Endometrial microvascular endothelial cells (primary cell): ENCODE data around the gene SLC38A9. TPM values are rescaled to one million over a fixed set of nuclear protein-coding genes. Genes with fewer than 3 reads are reported as not detected.
"Not testable (repeated sequence)": the region's sequence is repeated elsewhere in the genome, so short reads cannot be mapped to it uniquely, and the experiment has no call there.

Experiments
- in situ Hi-C: cut with HindIII; loops from 2 replicates; pipeline ENCODE4 v1.10.0; 2017; ENCODE audit warnings: low sequenced_read_pairs, low pct_unique_long_range_greater_than_20kb; ENCODE audit errors: inconsistent ontology term
- total RNA-seq: library from RNA; depleted of rRNA; stranded (reverse); fragments of >200 nt; gene quantifications from one replicate; pipeline ENCODE4 v1.2.3, GENCODE V29; 2015; ENCODE audit errors: inconsistent ontology term

The SLC38A9 gene
- total RNA-seq, 1 donor from 2014 or later: 23.6 TPM

DNA sequence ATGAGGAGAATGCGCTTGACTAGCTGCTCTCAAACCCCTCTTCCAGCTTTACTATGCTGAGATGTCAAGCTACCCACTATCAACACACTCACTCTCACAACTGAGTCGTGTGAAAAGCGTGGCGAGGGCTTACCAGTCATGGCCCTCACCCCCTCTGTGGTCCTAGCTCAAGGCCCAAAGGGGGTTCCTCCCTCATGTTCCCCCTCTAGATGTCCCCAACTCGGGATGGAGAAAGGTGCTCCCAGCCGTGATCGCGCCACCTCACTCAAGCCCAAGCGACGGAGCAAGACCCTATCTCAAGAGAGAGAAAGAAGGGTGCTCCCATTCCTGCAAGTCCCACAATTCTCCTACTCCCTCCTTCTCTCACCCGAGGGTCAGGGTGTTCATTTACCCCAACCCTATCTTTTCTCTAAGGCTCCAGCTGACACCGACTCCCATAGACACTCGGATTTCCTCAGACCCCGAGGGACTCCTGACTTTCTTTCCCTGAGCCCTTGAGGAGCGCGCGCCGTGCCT lies 559 bp downstream of the SLC38A9 start:
- in situ Hi-C loops: no loop called here

DNA sequence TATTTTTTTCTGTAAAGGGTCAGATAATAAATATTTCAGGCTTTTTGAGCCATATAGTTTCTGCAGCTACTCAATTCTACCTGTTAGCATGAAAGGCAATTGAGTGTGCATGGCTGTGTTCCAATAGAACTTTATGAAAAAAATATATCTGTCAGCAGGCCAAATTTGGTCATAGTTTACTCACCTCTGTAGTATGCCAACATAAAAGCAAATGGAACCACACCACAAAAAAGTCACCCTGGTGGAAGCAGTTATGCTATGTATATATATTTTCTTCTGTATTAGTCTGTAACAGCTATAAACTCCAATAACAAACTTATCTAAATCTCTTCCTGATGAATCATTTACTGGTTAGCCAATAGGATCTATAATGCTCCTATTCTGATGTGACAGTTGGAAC lies 3.4 kb downstream of the SLC38A9 start:
- in situ Hi-C loops: no loop called here

DNA sequence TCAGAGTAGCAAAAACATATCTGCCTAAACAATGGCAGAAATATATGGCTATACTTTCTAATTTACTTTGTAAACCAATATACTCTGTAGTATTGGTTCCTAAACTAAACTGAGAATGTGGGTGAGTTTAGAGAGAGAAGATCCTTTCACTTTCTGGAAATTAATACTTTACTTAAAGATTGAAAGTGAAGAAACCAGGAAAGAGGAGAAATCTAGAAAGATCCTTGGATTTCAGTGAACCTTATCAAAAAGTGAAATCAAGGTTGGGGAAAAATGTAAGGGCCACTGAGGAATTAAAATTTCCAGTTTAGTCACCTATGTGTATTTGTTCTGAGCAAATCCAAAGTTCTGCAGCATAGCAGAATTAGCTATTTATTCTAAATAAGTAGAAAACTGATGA lies 5.9 kb downstream of the SLC38A9 start:
- in situ Hi-C loops: no loop called here

DNA sequence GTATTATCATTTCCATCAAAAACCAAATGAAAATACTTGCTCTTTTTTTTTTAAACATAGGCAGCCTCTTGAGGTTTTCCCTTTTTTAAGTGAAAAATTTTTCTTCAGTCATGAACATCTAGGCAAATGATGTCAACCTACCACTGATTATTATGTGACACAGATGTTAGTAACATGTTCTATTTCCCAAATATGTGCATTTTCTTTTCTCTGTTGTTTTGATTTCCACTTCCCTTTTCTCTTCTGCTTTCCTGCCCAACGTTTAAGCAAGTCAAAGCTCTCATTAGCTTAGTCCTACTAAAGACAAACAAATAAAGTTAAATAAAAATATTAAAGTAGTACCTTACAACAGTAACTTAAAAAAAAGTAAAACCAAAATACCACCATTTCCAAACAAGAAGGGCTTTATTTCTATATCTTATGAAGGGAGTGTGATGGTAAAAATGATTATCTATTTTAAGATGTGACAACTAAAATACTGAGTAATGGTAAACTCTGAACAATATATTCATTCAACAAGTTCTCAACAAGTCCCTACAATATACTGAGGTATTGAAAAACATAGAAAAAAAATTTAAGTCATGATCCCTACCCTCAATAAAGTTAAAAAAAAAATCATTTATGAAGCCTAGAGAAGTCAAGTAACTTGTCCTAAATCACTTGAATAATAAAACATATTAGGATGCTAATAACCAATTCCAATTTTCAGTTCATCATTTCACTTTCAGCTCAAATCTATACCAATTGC lies 9.4 kb downstream of the SLC38A9 start:
- in situ Hi-C loops: no loop called here

DNA sequence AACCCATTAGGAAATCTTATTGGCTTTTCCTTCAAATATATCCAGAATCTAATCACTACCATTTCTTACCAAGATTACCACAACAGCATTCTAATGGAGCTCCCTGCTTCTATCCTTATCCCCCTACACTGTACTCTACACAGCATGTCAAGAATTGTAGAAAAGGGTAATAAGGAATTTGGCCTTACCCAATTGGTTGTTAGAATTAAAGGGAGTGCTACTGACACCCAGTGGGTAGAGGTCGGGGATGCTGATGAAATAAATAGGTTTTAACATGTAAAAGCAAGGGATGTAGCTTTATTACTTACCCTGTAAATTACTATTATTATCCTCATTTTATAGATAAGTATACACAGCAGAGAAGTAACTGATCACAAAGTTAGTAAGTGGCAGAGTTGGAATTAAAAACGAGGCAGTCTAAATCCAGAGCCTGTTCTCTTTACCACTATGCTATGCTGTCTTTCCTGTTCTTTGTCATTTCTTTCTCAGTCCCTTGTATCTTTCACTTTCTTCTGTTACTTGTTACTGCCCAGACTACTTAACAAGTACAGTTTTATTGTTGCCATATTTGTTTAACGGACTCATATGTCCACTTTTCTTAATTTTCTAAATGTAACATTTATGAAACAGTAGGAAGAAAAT lies 10.5 kb downstream of the SLC38A9 start:
- in situ Hi-C loops: no loop called here

DNA sequence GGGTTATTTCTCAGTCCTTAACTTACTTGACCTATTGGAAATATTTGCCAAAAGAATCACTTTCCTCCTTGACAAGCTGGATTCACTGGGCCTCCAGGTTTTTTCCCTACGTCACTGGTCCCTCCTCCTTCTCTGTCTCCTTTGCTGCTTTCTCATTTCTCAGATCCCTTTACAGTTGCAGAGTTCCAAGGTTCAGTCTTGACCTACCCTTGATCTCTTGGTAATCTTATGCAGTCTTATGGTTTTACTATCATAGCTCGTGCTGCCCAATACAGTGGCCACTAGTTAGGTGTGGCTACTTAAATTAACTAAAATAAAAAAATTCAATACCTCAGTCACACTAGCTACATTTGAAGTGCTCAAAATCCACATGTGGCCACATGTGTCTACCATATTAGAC lies 11.4 kb downstream of the SLC38A9 start:
- in situ Hi-C loops: no loop called here

DNA sequence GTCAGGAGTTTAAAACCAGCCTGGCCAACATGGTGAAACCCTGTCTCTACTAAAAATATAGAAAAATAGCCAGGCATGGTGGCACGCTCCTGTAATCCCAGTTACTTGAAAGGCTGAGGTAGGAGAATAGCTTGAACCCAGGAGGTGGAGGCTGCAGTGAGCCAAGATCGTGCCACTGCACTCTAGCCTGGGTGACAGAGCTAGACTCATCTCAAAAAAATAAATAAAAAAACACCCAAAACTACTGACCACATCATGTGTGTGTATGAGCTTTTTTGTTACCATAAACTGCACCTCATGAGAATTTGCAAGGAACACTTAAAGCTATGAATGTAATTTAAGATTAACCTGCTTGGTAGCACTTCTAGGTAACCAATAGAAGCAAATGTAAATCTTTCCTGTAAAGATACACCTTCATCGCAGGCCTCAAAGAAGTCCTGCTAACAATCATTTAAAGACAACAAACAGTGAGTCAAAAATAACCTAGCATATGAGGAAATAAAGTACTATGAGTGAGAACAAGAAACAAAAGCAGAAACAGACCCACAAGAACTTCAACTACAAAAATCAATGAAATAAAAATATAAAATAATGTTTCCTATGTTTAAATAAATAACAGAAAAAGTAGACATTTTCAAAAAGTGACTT lies 13.0 kb downstream of the SLC38A9 start:
- in situ Hi-C loops: no loop called here

DNA sequence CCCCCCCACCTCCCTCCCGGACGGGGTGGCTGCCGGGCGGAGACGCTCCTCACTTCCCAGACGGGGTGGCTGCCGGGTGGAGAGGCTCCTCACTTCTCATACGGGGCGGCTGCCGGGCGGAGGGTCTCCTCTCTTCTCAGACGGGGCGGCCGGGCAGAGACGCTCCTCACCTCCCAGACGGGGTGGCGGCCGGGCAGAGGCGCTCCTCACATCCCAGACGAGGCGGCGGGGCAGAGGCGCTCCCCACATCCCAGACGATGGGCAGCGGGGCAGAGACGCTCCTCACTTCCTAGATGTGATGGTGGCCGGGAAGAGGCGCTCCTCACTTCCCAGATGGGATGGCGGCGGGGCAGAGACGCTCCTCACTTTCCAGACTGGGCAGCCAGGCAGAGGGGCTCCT lies 15.4 kb downstream of the SLC38A9 start:
- in situ Hi-C loops: not testable (repeated sequence)

DNA sequence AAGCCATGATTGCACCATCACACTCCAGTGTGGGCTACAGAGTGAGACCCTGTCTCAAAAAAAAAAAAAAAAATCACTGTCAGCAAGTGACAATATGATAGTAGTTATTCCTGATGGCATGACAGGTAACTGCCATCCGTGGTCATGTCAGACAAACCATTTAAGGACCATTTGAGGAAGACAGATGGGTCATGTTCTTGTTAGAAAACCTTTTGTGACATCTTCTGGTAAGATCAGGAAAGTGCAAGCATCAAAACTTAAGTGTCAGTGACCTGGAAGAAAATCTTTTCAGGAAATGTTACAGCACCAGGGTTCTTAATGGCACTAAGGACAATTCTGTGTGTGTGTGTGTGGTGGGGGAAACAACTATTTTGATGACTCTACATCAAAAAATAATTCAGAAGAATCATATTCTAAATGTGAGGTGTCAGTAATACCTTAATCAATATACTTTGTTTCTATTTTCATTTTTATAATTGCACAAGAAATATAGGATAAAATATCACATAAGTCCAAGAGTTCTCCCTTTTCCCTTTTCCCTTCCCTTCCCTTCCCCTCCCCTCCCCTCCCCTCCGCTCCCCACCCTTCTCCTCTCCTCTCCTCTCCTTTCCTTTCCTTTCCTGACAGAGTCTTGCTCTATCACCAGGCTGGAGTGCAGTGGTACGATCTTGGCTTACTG lies 17.8 kb downstream of the SLC38A9 start:
- in situ Hi-C loops: no loop called here

DNA sequence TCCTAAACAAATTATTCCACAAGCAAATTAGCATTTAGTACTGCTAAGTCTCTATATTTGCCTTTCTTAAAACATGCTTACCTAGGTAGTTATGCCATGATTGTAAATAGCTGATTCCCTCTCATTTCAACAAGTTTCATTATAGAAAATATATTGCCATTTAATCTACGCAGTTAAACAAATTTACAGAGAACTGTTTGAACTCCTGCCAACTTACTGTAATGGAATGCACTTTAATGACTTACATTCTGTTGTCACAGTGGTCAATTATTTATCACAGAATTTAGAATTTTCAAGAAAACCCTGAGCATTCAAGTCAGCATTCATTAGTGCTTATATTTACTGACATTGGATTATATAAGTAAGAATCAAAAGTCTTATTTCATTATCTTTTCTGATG lies 19.6 kb downstream of the SLC38A9 start:
- in situ Hi-C loops: no loop called here

DNA sequence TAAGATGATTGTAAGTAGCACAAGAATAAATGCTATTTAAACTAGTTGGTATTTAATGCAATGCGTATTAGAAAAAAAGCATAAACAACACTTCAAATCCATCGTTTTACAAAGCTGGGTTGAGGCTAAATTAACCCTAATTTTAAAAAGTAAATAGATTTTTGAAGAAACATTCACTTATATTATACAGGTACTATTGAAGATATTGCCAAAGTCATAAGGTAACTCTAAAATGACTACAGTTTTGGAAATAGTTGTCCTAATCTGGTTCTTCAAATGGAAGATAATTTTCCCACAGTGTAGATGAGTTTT lies 20.1 kb downstream of the SLC38A9 start:
- in situ Hi-C loops: no loop called here

DNA sequence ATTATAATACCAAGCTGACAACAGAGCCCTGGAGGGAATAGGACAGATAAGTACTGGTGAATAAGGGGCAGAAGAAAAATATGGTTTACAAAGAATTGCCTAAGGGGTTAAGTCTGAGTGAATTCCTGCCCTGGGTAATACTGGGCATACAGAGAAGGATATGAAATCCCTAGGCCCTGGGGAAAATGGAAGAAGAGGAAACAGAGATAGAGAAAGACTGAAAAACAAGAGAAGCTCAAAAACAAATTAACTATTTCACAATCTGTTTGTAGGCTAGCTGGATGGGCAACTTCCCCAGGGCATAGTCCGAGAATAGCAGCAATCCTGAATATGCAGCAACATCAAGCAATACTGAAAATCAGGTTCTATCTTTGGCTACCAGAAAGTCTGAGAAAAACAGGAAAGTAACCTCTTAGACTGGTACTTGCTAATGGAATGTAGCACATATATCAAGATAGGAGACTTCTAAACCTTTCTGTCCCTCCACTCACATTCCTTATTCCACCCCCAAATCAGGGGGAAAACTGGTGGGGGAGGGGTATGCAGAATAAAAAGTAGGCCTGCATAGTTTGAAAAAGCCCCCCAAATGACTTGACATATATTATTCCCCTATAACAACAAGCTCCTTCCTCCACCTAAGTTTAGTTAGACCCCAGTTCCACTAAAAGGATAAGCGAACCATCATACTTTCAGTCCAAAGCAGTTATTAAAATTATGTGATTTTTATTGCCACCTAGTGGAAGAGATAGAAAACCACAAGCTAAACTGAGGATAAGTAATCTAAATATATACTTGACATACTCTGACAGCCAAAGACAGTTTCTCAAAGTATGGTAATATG lies 20.6 kb downstream of the SLC38A9 start:
- in situ Hi-C loops: no loop called here

DNA sequence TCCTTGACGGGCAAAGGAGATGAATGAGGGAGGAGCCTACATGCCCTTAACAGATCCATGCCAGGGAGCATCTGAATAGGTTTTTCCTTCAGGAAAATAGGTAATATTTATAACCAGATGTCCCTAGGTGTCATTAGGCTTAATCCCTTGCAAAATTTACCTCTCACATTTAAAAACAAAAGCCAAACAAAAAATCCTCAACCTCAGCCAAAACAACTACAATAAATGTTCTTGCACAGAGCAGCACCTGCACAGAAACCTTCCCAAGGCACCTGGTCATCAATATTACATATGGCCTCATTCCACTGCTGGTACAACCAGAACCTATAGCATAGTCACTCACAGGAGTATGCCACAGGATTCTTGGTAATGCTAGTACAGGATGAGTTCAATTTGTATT lies 30.1 kb downstream of the SLC38A9 start:
- in situ Hi-C loops: no loop called here

DNA sequence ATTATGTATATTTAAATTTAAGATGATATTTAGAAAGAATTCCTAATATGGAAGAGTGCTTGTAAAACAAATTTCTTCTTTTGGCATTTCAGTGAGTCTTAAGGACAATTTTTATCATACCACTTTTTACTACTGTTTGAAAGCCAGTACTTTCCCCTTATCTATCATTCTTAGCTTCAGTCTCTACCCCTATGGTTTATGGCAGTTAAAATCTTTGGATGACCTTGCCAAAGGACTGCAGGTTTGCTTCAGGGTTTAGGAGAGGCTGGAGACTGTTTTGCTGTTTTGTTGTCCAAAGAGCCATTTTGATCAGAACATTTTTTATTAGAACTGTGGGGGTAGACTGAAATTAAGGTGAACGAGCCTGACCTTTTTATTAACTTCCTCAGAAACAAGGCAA lies 30.8 kb downstream of the SLC38A9 start:
- in situ Hi-C loops: no loop called here

DNA sequence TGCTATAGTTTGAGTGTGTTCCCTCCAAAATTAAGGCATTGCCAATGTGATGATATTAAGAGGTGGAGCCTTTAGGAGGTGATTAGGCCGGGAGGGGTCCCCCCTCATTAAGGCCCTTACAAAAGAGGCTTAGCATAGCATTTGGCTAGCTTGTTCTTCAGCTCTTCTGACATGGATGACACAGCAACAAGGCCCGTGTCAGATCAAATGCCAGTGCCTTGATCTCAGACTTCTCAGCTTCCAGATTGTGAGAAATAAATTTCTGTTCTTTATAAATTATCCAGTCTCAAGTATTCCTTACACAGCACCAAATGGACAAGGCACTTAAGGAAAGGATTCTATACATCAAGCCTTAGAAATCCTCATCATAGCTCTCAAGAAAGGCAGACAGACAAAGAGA lies 31.8 kb downstream of the SLC38A9 start:
- in situ Hi-C loops: no loop called here

DNA sequence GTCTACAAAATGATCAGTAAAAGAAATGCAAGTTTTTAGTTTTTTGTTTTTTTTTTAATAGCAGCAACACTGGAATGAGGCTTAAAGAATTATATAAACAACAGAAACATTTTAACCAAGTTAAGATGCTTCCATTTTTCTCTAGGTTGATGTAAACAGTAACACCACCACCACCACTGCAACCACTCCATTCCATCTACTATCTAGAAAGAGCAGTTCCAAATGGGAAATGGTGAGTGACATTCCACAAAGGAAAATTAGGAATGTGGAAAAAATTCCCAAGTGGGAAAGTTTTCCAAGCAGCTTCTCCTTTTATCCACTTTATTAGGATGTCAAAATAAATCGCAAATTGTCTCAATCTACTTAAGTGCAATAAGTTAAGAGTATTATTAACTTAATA lies 32.6 kb downstream of the SLC38A9 start:
- in situ Hi-C loops: no loop called here

DNA sequence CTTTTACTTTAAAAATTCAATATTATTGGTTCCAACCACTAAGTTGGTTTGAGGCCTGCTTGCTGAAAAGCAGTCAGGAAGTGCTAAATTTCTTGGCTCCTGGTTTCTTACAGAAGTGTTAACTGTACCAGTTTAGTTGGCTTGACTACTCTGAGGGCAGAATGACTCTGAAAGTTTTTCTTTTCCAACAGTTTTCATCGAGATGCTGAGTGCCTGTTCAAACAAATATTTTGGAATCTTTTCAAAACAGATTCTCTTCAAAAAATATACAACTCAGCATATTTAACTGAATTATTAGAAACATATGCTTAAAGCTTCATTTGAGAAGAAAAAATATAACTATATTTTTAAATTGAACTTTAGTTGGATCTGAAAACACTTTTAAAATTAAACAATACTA lies 37.0 kb downstream of the SLC38A9 start:
- in situ Hi-C loops: no loop called here

DNA sequence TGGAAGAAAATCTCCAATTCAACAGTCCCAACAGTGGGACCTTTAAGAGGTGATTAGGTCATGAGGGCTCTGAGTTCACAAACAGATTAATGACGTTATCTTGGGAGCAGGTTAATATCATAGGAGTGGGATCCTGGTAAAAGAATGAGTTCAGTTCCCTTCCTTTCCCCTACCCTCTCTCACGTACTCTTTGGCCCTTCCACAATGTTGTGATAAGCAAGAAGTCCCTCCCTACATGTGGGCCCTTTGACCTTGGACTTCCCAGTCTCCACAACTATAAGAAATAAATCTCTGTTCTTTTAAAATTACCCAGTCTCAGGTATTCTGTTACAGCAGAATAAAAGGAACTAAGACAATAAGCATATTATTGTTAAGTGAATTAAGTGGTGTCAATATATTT lies 37.8 kb downstream of the SLC38A9 start:
- in situ Hi-C loops: no loop called here

DNA sequence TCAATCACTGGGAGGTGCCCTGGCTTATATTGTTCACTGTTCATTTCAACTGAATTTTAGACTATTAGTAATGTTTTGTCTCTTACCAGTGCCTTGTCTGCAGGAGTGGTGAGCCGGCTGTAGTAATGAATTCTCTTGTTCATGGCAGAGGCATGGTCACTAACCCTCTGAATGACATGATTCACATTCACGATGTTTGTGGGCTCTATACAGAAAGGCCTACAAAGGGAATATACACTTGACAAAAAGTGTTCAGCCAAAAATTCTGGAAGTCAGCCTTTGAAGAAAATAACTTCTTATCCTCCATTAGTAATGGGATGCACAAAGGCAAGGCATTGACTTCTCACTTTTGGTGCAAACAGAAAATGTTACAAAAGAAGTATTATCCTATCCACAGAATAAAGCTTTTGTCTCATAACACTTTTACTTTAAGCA lies 39.6 kb downstream of the SLC38A9 start:
- in situ Hi-C loops: no loop called here
